Mammary epithelial cell (primary cell): ENCODE data around the gene TRABD2B.

Experiments
- CTCF ChIP-seq, 2 donors: IDR thresholded peaks in 1 of 2; conservative IDR thresholded peaks in 1 of 2; 2 replicates each; pipeline ENCODE4 v1.5.1; 2011 to 2012; ENCODE audit warnings: inconsistent platforms in 2 of 2, low read length in 2 of 2, mild to moderate bottlenecking in 2 of 2, control low read depth in 1 of 2, low read depth in 1 of 2; ENCODE audit not compliant: insufficient read depth in 1 of 2; ENCODE audit errors: extremely low read depth in 1 of 2
- EZH2 ChIP-seq: IDR thresholded peaks from 2 replicates; pipeline ENCODE4 v1.6.1; 2012; ENCODE audit warnings: low read length, inconsistent platforms, borderline replicate concordance

- TF ChIP-seq EZH2 = no peak
- TF ChIP-seq CTCF (conservative IDR thresholded peaks at IDR 0.05 in 1 of 2, IDR thresholded peaks at IDR 0.05 in 1 of 2; ENCODE audit: extremely low read depth in 1 of 2, insufficient read depth in 1 of 2, low read depth in 1 of 2, low read length in 2 of 2) = no peak
Observed at GRCh38 chr1:47963568-47964358, 33.4 kb downstream of the TRABD2B start.
